ENCODE measurements around the gene CNIH1.

- no peak for TF ChIP-seq CTCF (IDR thresholded peaks at IDR 0.05)
- no peak for TF ChIP-seq ZFX (IDR thresholded peaks at IDR 0.05; ENCODE audit: borderline replicate concordance)
Observed at GRCh38 chr14:54451121-54451601, 10.0 kb upstream of the CNIH1 start.
